ENCODE results near the gene CCL16. TPM values are rescaled to one million over a fixed set of nuclear protein-coding genes. Genes with fewer than 3 reads are reported as not detected.
"Not testable (repeated sequence)": the region's sequence is repeated elsewhere in the genome, so short reads cannot be mapped to it uniquely, and the experiment has no call there.

The CCL16 gene
- total RNA-seq, 1 donor from 2014 or later: not detected

DNA sequence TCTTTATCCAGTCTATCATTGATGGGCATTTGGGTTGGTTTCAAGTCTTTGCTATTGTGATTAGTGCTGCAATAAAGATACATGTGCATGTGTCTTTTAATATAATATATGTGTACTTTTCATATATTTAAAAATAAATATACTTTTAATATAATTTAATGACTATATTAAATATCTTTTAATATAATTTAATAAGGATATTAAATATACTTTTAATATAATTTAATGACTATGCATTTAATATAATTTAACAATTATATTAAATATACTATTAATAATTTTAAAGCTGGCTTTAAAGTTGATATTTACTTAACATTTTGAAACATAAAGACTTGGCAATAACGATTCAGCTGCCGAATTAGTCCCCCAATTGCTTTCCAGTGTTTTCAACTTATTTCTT lies 35.3 kb upstream of the CCL16 start:
- no peaks in the 10 kb centered on the region for H3K79me2 ChIP-seq (ENCODE audit: insufficient read depth, low read length)

DNA sequence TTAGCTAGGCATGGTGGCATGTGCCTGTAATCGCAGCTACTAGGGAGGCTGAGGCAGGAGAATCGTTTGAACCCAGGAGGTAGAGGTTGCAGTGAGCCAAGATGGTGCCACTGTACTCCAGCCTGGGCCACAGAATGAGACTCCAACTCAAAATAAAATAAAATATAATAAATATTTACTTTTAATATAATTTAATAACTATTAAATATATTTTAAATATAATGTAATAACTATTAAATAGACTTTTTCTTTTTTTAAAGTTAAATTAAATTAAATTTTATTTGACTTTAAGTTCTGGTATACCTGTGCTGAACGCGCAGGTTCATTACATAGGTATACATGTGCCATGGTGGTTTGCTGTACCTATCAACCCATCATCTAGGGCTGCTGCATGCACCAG lies 34.6 kb upstream of the CCL16 start:
- H3K27ac Mint-ChIP-seq (ENCODE audit: unreplicated experiment); H3K9me3 ChIP-seq (ENCODE audit: insufficient read depth, low read depth, low read length); H4K20me1 ChIP-seq (ENCODE audit: insufficient read depth, low read length); H3K36me3 ChIP-seq (ENCODE audit: insufficient read depth, low read length); H3K36me3 Mint-ChIP-seq (ENCODE audit: low read depth, unreplicated experiment); H3K79me2 ChIP-seq (ENCODE audit: insufficient read depth, low read length); H2AFZ ChIP-seq (ENCODE audit: low read depth, low read length); DNase-seq (ENCODE audit: low read depth); H3K4me1 Mint-ChIP-seq (ENCODE audit: low read depth, unreplicated experiment); H3K4me2 ChIP-seq (ENCODE audit: low read length); H3K4me1 ChIP-seq (ENCODE audit: insufficient read depth, low read length); H3K4me3 Mint-ChIP-seq (ENCODE audit: unreplicated experiment); H3K27me3 ChIP-seq (ENCODE audit: insufficient read depth, low read length); H3K27ac ChIP-seq (ENCODE audit: low read depth, low read length); H3K9ac ChIP-seq (ENCODE audit: low read length); H3K4me3 ChIP-seq (ENCODE audit: insufficient read depth, low read depth, low read length); FAIRE-seq; H3K9me3 Mint-ChIP-seq (ENCODE audit: unreplicated experiment): not testable (repeated sequence)
- H3K27me3 Mint-ChIP-seq (ENCODE audit: low read depth, unreplicated experiment): peaks cover 43% of the 10 kb centered on the region

More for the DNA sequence above, 35.3 kb upstream of the CCL16 start:
- TF ChIP-seq EZH2 (IDR thresholded peaks at IDR 0.05; ENCODE audit: insufficient read depth, low read length): no peak
- TF ChIP-seq, protein P1, sequence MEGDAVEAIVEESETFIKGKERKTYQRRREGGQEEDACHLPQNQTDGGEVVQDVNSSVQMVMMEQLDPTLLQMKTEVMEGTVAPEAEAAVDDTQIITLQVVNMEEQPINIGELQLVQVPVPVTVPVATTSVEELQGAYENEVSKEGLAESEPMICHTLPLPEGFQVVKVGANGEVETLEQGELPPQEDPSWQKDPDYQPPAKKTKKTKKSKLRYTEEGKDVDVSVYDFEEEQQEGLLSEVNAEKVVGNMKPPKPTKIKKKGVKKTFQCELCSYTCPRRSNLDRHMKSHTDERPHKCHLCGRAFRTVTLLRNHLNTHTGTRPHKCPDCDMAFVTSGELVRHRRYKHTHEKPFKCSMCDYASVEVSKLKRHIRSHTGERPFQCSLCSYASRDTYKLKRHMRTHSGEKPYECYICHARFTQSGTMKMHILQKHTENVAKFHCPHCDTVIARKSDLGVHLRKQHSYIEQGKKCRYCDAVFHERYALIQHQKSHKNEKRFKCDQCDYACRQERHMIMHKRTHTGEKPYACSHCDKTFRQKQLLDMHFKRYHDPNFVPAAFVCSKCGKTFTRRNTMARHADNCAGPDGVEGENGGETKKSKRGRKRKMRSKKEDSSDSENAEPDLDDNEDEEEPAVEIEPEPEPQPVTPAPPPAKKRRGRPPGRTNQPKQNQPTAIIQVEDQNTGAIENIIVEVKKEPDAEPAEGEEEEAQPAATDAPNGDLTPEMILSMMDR (IDR thresholded peaks at IDR 0.05; ENCODE audit: insufficient read depth, low read depth, low read length): no peak
- H3K4me3 Mint-ChIP-seq (ENCODE audit: unreplicated experiment): no peak overlapping the region
- Histone ChIP-seq H4K20me1 (ENCODE audit: insufficient read depth, low read length) (no peaks in the 10 kb centered on the region), H3K36me3 (ENCODE audit: insufficient read depth, low read length) (no peaks in the 10 kb centered on the region), H3K27me3 (ENCODE audit: insufficient read depth, low read length) (no peaks in the 10 kb centered on the region), H3K4me1 (ENCODE audit: insufficient read depth, low read length) (no peaks in the 10 kb centered on the region), H3K4me2 (ENCODE audit: low read length) (no peak overlapping the region), H3K4me3 (ENCODE audit: insufficient read depth, low read depth, low read length) (no peak overlapping the region), H3K9me3 (ENCODE audit: insufficient read depth, low read depth, low read length) (no peaks in the 10 kb centered on the region), H3K27ac (ENCODE audit: low read depth, low read length) (no peak overlapping the region), H2AFZ (ENCODE audit: low read depth, low read length) (no peak overlapping the region), H3K9ac (ENCODE audit: low read length) (no peak overlapping the region)
- H3K27ac Mint-ChIP-seq (ENCODE audit: unreplicated experiment): no peak overlapping the region
- peaks cover 47% of the 10 kb centered on the region for H3K27me3 Mint-ChIP-seq (ENCODE audit: low read depth, unreplicated experiment)
- H3K9me3 Mint-ChIP-seq (ENCODE audit: unreplicated experiment): peaks cover 5% of the 10 kb centered on the region
- DNase-seq (ENCODE audit: low read depth): no peak
- no peak for FAIRE-seq
- H3K4me1 Mint-ChIP-seq (ENCODE audit: low read depth, unreplicated experiment): no peaks in the 10 kb centered on the region
- no peaks in the 10 kb centered on the region for H3K36me3 Mint-ChIP-seq (ENCODE audit: low read depth, unreplicated experiment)

DNA sequence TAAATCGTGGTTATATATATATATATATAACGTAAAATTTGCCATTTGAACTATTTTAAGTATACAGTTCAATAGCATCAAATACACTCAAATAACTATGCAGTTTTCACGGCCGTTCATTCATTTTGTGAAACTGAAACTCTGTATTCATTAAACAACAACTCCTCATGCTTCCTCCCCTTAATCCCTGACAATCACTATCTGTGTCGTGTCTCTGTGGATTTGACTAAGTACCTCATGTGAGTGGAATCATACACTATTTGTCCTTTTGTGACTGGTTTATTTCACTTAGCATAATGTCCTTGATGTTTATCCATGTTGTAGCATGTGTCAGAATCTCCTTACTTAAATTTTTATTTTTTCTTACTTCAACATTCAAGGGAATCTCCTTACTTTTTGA lies 33.6 kb upstream of the CCL16 start:
- no peak for FAIRE-seq

More for the DNA sequence above, 33.6 kb upstream of the CCL16 start:
- no peaks in the 10 kb centered on the region for H3K36me3 Mint-ChIP-seq (ENCODE audit: low read depth, unreplicated experiment)
- peaks cover 41% of the 10 kb centered on the region for H3K27me3 Mint-ChIP-seq (ENCODE audit: low read depth, unreplicated experiment)
- peaks cover 10% of the 10 kb centered on the region for H3K9me3 Mint-ChIP-seq (ENCODE audit: unreplicated experiment)
- Histone ChIP-seq H3K9ac (ENCODE audit: low read length) (no peak overlapping the region), H3K4me2 (ENCODE audit: low read length) (no peak overlapping the region), H3K27me3 (ENCODE audit: insufficient read depth, low read length) (no peaks in the 10 kb centered on the region), H3K9me3 (ENCODE audit: insufficient read depth, low read depth, low read length) (no peaks in the 10 kb centered on the region), H4K20me1 (ENCODE audit: insufficient read depth, low read length) (no peaks in the 10 kb centered on the region), H2AFZ (ENCODE audit: low read depth, low read length) (no peak overlapping the region), H3K4me3 (ENCODE audit: insufficient read depth, low read depth, low read length) (no peak overlapping the region), H3K4me1 (ENCODE audit: insufficient read depth, low read length) (no peaks in the 10 kb centered on the region), H3K27ac (ENCODE audit: low read depth, low read length) (no peak overlapping the region), H3K36me3 (ENCODE audit: insufficient read depth, low read length) (no peaks in the 10 kb centered on the region), H3K79me2 (ENCODE audit: insufficient read depth, low read length) (no peaks in the 10 kb centered on the region)
- no peak overlapping the region for H3K4me3 Mint-ChIP-seq (ENCODE audit: unreplicated experiment)
- TF ChIP-seq, protein P1 (IDR thresholded peaks at IDR 0.05; ENCODE audit: insufficient read depth, low read depth, low read length): no peak
- TF ChIP-seq EZH2 (IDR thresholded peaks at IDR 0.05; ENCODE audit: insufficient read depth, low read length): no peak
- DNase-seq (ENCODE audit: low read depth): no peak
- no peaks in the 10 kb centered on the region for H3K4me1 Mint-ChIP-seq (ENCODE audit: low read depth, unreplicated experiment)
- no peak overlapping the region for H3K27ac Mint-ChIP-seq (ENCODE audit: unreplicated experiment)

All from astrocyte (in vitro differentiated cells and primary cell).